Mesenchymal stem cell (in vitro differentiated cells and primary cell): ENCODE data around the gene USP3.

ENCODE experiments used
- DNase-seq: peaks from one replicate; pipeline ENCODE4 v3.0.0-alpha.2; 2013
- H2AFZ ChIP-seq: one replicate; pipeline ENCODE4 v1.6.1; 2013; ENCODE audit warnings: low read depth, mild to moderate bottlenecking, control low read depth, inconsistent platforms, low read length, moderate library complexity
- H2AK5ac ChIP-seq: 2 replicates; pipeline ENCODE4 v1.6.1; 2013; ENCODE audit warnings: low read length, moderate library complexity, mild to moderate bottlenecking, inconsistent platforms; ENCODE audit not compliant: severe bottlenecking
- H2BK120ac ChIP-seq: one replicate; pipeline ENCODE4 v1.6.1; 2013; ENCODE audit warnings: low read depth, mild to moderate bottlenecking, inconsistent platforms, low read length, moderate library complexity
- H2BK12ac ChIP-seq, 2 experiments: one replicate each; pipeline ENCODE4 v1.6.1; 2013; ENCODE audit warnings: inconsistent platforms in 2 of 2, low read length in 2 of 2, mild to moderate bottlenecking in 2 of 2, moderate library complexity in 2 of 2, control low read depth in 1 of 2
- H2BK15ac ChIP-seq: one replicate; pipeline ENCODE4 v1.6.1; 2013; ENCODE audit warnings: mild to moderate bottlenecking, low read depth, inconsistent platforms; ENCODE audit not compliant: poor library complexity, severe bottlenecking
- H2BK5ac ChIP-seq: 2 replicates; pipeline ENCODE4 v1.6.1; 2013; ENCODE audit warnings: low read depth, mild to moderate bottlenecking, low read length, control low read depth, inconsistent platforms; ENCODE audit not compliant: poor library complexity, severe bottlenecking
- H3K14ac ChIP-seq, 2 experiments: one replicate each; pipeline ENCODE4 v1.6.1; 2013; ENCODE audit warnings: inconsistent platforms in 2 of 2, low read length in 2 of 2, control low read depth in 1 of 2, mild to moderate bottlenecking in 1 of 2, moderate library complexity in 1 of 2
- H3K18ac ChIP-seq, 2 experiments: one replicate each; pipeline ENCODE4 v1.6.1; 2013; ENCODE audit warnings: inconsistent platforms in 2 of 2, low read length in 2 of 2, control low read depth in 1 of 2, low read depth in 1 of 2, mild to moderate bottlenecking in 1 of 2
- H3K23ac ChIP-seq, 2 experiments: one replicate each; pipeline ENCODE4 v1.6.1; 2013; ENCODE audit warnings: inconsistent platforms in 2 of 2, low read length in 2 of 2, mild to moderate bottlenecking in 2 of 2, moderate library complexity in 2 of 2, control low read depth in 1 of 2
- H3K27ac ChIP-seq: 2 replicates; pipeline ENCODE4 v1.5.1; 2013; ENCODE audit warnings: mild to moderate bottlenecking, moderate library complexity, low read length, control low read depth, inconsistent platforms; ENCODE audit not compliant: poor library complexity, severe bottlenecking
- H3K27me3 ChIP-seq, 2 experiments: 2 replicates each; pipeline versions ENCODE4 v1.6.1 to v1.7.0; 2013; ENCODE audit warnings: low read length in 2 of 2, mild to moderate bottlenecking in 2 of 2, moderate library complexity in 2 of 2, control low read depth in 1 of 2, inconsistent platforms in 1 of 2; ENCODE audit not compliant: control insufficient read depth in 1 of 2, insufficient read depth in 1 of 2
- H3K36me3 ChIP-seq, 2 experiments: 2 replicates each; pipeline versions ENCODE4 v1.6.1 to v1.7.0; 2013; ENCODE audit warnings: low read length in 2 of 2, control low read depth in 1 of 2, inconsistent platforms in 1 of 2, low read depth in 1 of 2, mild to moderate bottlenecking in 1 of 2; ENCODE audit not compliant: insufficient read depth in 2 of 2, control insufficient read depth in 1 of 2
- H3K4ac ChIP-seq, 2 experiments: one replicate each; pipeline ENCODE4 v1.6.1; 2013; ENCODE audit warnings: inconsistent platforms in 2 of 2, low read length in 2 of 2, mild to moderate bottlenecking in 2 of 2, moderate library complexity in 2 of 2, control low read depth in 1 of 2, low read depth in 1 of 2
- H3K4me1 ChIP-seq: 2 replicates; pipeline ENCODE4 v1.6.1; 2013; ENCODE audit warnings: low read depth, low read length, control low read depth; ENCODE audit not compliant: control insufficient read depth, insufficient read depth
- H3K4me2 ChIP-seq: 2 replicates; pipeline ENCODE4 v1.6.1; 2013; ENCODE audit warnings: low read length, mild to moderate bottlenecking, inconsistent platforms; ENCODE audit not compliant: poor library complexity, severe bottlenecking
- H3K4me3 ChIP-seq, 2 experiments: 2 replicates each; pipeline versions ENCODE4 v1.5.1 to v1.7.0; 2013; ENCODE audit warnings: low read length in 2 of 2, mild to moderate bottlenecking in 2 of 2, control low read depth in 1 of 2, low read depth in 1 of 2; ENCODE audit not compliant: insufficient read depth in 1 of 2
- H3K79me1 ChIP-seq: replicated peaks from 2 replicates; pipeline ENCODE4 v1.6.1; 2013; ENCODE audit warnings: mild to moderate bottlenecking, control low read depth, low read length, inconsistent platforms; ENCODE audit not compliant: poor library complexity, severe bottlenecking
- H3K9ac ChIP-seq: 2 replicates; pipeline ENCODE4 v1.7.0; 2013; ENCODE audit warnings: mild to moderate bottlenecking, low read length, moderate library complexity
- H3K9me3 ChIP-seq: 2 replicates; pipeline ENCODE4 v1.7.0; 2013; ENCODE audit warnings: mild to moderate bottlenecking, low read length; ENCODE audit not compliant: control insufficient read depth
- H4K8ac ChIP-seq: one replicate; pipeline ENCODE4 v1.6.1; 2013; ENCODE audit warnings: inconsistent platforms, mild to moderate bottlenecking, low read length, moderate library complexity
- H4K91ac ChIP-seq: one replicate; pipeline ENCODE4 v1.6.1; 2013; ENCODE audit warnings: mild to moderate bottlenecking, low read length, inconsistent platforms
- WGBS: methylation state at CpG from one replicate; pipeline ENCODE4 v1.1.7; 2013; ENCODE audit warnings: mixed read lengths; 5-methylcytosine and 5-hydroxymethylcytosine counted together

USP3 gene

DNA sequence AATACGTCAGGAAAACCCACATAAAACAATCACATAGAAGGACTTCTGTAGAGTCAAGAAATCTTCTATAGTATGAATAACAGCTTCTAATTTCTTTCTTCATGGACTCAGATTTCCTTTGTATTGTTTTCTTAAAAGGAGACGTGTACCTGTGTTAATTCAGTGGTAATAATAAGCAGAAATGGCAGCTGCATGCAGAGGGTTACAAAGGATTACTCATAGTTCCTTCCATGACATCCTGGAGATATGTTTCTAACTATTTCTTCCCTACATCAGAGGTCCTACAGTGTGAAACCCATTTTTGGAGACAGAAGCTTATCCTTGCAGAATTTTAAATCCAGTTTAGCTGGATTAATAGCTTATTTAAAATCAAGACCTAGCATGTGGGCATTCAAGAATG, 128.9 kb downstream of the USP3 start:
- Histone ChIP-seq H2BK5ac (no peak overlapping the region), H3K4me3 (no peak overlapping the region), H3K79me1 (no peaks in the 10 kb centered on the region), H3K27me3 (no peaks in the 10 kb centered on the region), H2BK12ac (no peak overlapping the region), H3K9me3 (no peaks in the 10 kb centered on the region), H4K8ac (no peak overlapping the region), H3K14ac (no peak overlapping the region), H3K27ac (no peak overlapping the region), H3K4me2 (no peak overlapping the region), H3K4ac (no peak overlapping the region), H3K18ac (no peak overlapping the region), H2BK120ac (no peak overlapping the region), H2AFZ (no peak overlapping the region), H3K23ac (no peak overlapping the region), H3K4me1 (no peaks in the 10 kb centered on the region), H3K36me3 (peaks cover 15 to 77% of the 10 kb centered on the region in 2 experiments), H2AK5ac (no peak overlapping the region), H4K91ac (no peak overlapping the region), H3K9ac (no peak overlapping the region), H2BK15ac (no peak overlapping the region)
- WGBS = no CpG with 5 or more reads among the region's 2 CpGs
- no peak for DNase-seq

DNA sequence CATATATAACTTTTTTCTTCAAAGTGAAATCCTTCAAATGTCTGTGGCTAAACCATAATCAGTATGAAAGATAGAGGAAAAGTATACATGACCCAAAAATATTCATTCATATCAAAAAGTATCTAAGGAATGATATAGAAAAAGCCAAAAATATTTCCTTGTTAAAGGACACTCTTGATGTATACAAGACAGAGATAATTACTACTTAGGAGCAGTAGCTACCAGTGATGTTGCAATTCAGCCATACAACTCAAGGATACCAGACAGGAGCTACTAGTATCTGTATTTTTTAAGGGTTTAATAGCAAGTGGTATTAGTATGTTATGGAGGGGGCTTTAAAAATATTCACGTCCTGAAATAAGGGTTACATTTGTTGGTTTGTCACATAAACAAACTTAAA, 129.8 kb downstream of the USP3 start:
- Histone ChIP-seq H3K27me3 (no peaks in the 10 kb centered on the region), H3K14ac (no peak overlapping the region), H2BK120ac (no peak overlapping the region), H3K23ac (no peak overlapping the region), H4K8ac (no peak overlapping the region), H3K9ac (no peak overlapping the region), H2AK5ac (no peak overlapping the region), H3K4me1 (no peaks in the 10 kb centered on the region), H3K27ac (no peak overlapping the region), H3K18ac (no peak overlapping the region), H3K4me3 (no peak overlapping the region), H3K79me1 (no peaks in the 10 kb centered on the region), H3K4me2 (no peak overlapping the region), H2BK5ac (no peak overlapping the region), H3K4ac (no peak overlapping the region), H3K36me3 (peaks cover 12 to 82% of the 10 kb centered on the region in 2 experiments), H2BK12ac (no peak overlapping the region), H4K91ac (no peak overlapping the region), H2AFZ (no peak overlapping the region), H2BK15ac (no peak overlapping the region), H3K9me3 (no peaks in the 10 kb centered on the region)
- no CpG with 5 or more reads among the region's 1 CpG for WGBS
- DNase-seq = no peak

DNA sequence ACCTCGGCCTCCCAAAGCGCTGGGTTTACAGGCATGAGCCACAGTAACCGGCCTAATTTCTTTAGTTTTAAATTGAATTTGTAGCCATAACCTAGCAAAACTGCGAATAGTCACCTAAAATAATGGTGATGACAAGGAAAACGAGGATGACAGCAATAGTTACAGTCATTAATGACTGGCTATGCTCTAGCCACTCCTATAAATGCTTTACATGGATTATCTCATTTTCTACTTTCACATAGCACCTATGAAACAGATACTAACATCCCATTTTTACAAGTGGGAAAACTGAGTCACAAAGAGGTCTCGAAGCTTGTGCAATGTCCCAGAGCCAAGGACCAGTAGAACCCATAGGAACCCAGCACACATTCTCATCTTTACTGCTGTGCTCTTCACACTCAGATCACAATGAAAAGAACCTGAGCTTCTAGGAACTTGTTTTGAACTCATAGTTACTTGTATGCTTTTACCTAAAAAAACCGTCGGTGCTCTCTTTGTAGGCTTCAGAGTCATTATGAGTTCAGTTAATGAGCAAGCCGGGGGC, 132.2 kb downstream of the USP3 start:
- DNase-seq = no peak
- Histone ChIP-seq H3K79me1 (peaks cover 2% of the 10 kb centered on the region), H3K4me3 (no peak overlapping the region), H3K18ac (no peak overlapping the region), H3K9me3 (no peaks in the 10 kb centered on the region), H2BK5ac (no peak overlapping the region), H4K8ac (no peak overlapping the region), H2BK15ac (no peak overlapping the region), H3K9ac (no peak overlapping the region), H3K4me2 (no peak overlapping the region), H3K27me3 (no peaks in the 10 kb centered on the region), H3K4ac (no peak overlapping the region), H3K27ac (no peak overlapping the region), H3K23ac (no peak overlapping the region), H3K14ac (no peak overlapping the region), H4K91ac (no peak overlapping the region), H2BK12ac (no peak overlapping the region), H3K36me3 (peaks cover 9 to 93% of the 10 kb centered on the region in 2 experiments), H2AK5ac (no peak overlapping the region), H3K4me1 (no peaks in the 10 kb centered on the region), H2AFZ (no peak overlapping the region), H2BK120ac (no peak overlapping the region)
- WGBS = 97% methylated on average over 9 of the region's 9 CpGs

DNA sequence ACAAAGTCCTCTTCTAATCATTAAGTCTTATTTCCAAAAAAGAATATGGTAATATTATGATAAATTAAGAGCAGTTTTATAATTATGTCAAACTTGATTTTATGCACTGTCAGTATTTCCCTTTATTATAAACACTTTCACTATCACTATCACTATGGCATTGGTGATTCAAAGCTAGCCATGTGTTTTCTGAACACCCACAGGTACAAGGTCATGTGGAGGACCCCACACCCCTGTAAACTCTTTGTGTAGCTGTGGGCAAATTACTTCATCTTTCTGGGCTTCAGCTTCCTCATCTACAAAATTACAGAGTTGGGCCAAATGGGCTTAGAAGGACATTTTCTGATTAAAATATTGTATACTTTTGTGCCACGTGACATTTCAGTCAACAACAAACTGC, 134.4 kb downstream of the USP3 start:
- H2BK15ac ChIP-seq = no peak overlapping the region
- no peak overlapping the region for H3K4me3 ChIP-seq
- H2BK120ac ChIP-seq = no peak overlapping the region
- H3K79me1 ChIP-seq = peaks cover 2% of the 10 kb centered on the region
- H3K23ac ChIP-seq = no peak overlapping the region
- H3K4me1 ChIP-seq = no peaks in the 10 kb centered on the region
- H3K9me3 ChIP-seq = no peaks in the 10 kb centered on the region
- H4K8ac ChIP-seq = no peak overlapping the region
- H2AK5ac ChIP-seq = no peak overlapping the region
- H3K27ac ChIP-seq = no peak overlapping the region
- no peak for DNase-seq
- WGBS = 100% methylated on average over 1 of the region's 1 CpG
- H3K14ac ChIP-seq = no peak overlapping the region
- no peak overlapping the region for H2BK5ac ChIP-seq
- no peak overlapping the region for H3K4me2 ChIP-seq
- H3K9ac ChIP-seq = no peak overlapping the region
- peaks cover 6 to 91% of the 10 kb centered on the region in 2 experiments for H3K36me3 ChIP-seq
- no peaks in the 10 kb centered on the region for H3K27me3 ChIP-seq
- no peak overlapping the region for H2AFZ ChIP-seq
- H3K18ac ChIP-seq = no peak overlapping the region
- H2BK12ac ChIP-seq = no peak overlapping the region
- no peak overlapping the region for H3K4ac ChIP-seq
- no peak overlapping the region for H4K91ac ChIP-seq
